Activated CD4-positive, alpha-beta T cell treated with anti-CD3 and anti-CD28 coated beads, Interleukin-2, amount 50 U/mL, for 16 hours (primary cell): ENCODE measurements around the gene CHD1.

Source experiments
- DNase-seq: peaks from one replicate; pipeline ENCODE4 v3.0.0-alpha.2; 2020

The CHD1 gene

GRCh38 chr5:98891591-98891990, 37.2 kb downstream of the CHD1 start:
- DNase-seq, result no peak

- no peak for DNase-seq
Measured at GRCh38 chr5:98880598-98880997, 48.2 kb downstream of the CHD1 start.

DNA sequence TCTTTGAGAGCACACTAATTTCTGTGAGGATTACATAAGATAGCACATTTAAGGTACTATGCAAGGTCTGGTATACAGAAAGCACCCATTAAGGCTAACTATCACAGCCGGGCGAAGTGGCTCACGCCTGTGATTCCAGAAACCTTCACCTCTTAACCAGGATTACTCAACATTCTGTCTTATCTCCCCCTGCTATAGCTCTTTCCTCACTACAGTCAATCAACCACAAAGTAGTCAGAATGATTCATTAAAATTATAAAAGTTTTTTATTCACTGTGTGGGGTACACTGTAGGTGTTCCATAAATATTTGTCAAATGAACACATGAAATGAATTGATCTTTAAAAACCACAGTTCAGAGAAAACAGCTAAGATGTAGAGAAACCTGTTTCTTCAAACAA, 48.7 kb downstream of the CHD1 start:
- peak; percentile 9 for DNase-seq

- no peak for DNase-seq
Measured at GRCh38 chr5:98877600-98877999, 51.2 kb downstream of the CHD1 start.

- DNase-seq, result no peak
Measured at GRCh38 chr5:98872674-98873073, 56.1 kb downstream of the CHD1 start.

- no peak for DNase-seq
Measured at GRCh38 chr5:98865690-98866089, 63.1 kb downstream of the CHD1 start.

- DNase-seq, result no peak
Measured at GRCh38 chr5:98847054-98847453, 81.8 kb downstream of the CHD1 start.

DNA sequence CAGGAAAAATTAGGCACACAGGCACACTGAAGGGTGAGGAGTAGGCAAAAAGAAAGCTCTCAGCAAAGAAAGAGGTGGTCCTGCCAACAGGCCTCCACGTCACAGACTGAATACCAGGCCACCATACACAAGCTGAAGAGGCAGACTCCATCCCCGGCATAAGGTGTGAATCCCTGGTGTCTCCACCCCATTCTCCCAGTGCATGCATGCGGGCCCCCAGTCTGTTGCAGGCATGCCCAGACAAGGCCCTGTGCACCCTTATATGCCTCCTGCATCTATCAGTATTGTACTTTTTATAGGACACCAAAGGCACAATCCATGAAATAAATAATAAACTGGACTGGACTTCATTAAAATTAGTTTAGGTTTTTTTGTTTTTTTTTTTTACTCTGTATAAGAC, 82.3 kb downstream of the CHD1 start:
- DNase-seq, result no peak

GRCh38 chr5:98845878-98846277, 82.9 kb downstream of the CHD1 start:
- DNase-seq, result no peak

DNA sequence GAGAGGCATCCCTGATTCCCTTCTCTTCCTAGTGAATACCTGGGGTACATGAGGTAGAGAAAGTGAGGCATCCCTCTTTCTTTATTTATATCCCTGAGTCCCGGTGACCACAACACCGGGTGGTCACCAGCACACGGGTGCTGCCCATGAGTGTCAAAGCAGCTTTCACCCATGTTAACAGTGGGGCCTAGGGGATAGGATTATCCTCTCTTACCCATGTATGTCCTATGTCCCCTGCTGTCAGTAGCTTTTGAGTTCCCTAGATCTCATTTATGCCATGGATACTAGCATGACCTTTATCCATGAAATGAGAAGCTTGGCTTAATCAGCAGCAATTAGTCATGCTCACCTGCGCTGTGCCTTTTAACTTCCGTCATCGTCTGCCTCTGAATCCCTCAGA, 83.9 kb downstream of the CHD1 start:
- no peak for DNase-seq

- no peak for DNase-seq
Measured at GRCh38 chr5:98843481-98843880, 85.3 kb downstream of the CHD1 start.

DNA sequence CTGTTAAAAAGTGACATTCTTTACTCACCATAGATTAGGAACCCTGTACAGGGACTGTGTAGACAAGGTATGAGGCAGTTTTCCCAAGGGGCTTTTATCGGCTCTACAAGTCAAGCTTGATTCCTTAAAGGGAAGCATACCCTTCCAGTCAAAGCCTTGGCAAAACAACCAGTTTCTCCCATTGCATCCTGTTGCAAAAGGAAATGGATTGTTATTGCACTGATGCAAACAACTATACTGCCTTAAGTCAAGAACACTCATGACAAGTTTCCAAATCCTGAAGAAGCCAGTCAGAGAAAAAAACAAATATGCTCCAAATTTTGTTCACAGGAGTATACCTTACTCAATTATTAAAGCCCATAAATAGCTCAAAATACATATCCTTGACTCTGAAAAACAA, 87.9 kb downstream of the CHD1 start:
- DNase-seq, result no peak

DNA sequence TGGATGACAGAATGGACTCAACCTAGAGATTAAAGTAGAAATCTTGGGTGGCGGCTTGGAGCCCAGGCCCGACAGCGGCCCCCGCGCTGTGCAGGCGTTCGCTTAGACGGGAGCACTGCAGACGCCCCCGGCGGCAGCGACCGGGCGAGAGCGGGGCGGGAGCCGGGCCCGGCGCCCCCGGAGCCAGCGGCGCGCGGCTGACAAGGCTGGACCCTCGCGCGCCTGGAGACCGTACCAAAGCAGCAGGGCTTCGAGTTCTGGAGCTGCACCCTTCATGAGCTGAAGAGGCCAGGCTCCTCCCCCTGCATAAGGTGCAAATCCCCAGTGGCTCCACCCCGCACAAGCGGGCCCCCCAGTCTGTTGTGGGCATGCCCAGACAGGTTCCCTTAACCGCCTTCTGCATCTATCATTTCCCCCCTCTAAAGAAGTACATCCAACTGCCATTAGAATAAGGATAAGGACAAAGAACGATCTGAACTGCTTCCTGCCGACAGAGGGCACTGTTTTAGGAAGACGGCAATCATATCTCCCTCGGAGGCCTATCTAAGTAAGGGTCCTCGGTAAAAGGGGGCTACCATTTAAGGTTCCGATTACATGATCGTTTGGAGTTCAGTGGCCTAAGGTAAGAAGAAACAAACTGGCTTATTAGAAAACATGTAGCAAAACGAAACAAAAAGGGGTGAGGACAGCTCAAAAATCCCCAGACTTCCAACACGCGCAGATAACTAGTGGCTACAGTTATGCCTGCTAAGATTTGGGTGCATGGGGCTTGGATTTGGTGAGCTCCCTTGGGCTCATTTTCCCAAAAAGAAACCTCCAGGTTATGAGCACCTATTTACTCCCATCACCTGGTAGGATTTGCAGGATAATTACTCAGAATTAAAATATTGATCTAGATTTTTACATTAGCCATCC, 89.1 kb downstream of the CHD1 start:
- peak; percentile 3 for DNase-seq

DNA sequence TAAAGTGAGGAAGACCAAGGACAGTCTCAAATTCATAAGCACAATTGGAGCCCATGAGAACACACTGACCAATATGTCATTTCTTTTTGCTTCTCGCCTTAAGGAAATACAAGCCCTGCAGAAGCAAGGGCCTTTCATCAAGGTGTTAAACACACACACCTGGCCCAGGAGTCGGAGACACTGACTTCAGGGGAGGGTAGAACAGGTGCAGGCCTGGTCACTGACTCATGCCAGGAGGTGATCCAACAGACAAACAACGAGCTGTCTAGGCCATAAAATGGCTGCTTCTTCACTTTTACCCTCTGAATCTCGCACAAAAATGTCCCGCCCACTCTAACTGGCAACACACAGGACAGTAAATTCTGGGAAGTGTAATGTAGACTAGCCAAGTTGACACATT, 92.6 kb downstream of the CHD1 start:
- no peak for DNase-seq

DNA sequence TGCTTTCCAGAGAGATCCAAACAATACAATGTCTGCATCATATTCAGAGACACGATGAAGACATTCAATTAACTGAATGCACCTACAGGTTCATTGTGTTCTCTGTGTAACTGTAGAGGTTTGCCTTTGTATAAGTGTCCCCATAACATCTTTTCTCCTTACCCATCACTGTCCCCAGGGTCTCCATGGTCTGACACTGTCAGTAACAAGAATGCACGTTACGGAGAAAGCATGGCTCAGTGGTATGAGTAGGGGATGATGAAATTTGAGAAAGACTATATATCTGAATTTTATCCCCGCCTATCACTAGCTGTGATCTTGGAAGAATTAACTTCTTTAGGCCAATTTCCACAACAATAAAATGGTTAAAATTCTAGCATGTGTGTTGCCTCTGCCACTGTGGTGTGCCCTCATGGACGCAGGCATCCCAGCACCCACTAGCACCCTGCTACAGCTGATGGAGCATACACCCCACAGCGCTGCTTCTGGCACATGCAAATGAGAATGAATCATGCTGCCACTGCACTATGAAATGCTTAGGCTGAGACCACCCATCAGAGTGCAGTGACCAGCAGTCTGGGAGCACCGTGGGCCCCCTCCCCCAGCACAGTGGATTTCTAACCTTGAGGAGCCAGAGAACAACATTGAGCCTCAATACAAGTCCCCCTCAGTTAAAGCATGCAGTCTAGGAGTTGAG, 101.1 kb downstream of the CHD1 start:
- DNase-seq, result no peak

- DNase-seq, result peak; percentile 21
Measured at GRCh38 chr5:98827161-98827560, 101.6 kb downstream of the CHD1 start.

GRCh38 chr5:98825582-98826375, 103.0 kb downstream of the CHD1 start:
- no peak for DNase-seq

- DNase-seq, result no peak
Measured at GRCh38 chr5:98816582-98817222, 112.1 kb downstream of the CHD1 start.

DNA sequence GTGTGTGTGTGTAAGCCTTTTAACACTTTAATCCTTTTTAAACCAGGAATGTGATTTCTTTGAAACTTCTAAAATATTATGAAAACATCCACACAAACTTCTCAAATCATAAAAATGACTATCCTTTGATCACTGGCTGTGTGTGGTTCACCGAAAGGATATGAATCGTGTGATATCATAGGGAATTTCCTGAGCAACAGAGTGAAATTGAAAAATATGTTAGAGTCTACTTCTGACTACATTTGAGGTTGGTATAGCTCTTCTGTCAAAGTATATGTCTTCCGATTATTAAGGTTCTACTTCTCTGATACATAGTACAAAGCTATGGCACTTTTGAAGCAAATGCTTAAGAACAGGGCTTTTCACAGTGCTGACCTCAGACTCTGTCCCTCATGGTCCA, 115.1 kb downstream of the CHD1 start:
- DNase-seq, result peak; percentile 15

GRCh38 chr5:98810206-98810605, 118.6 kb downstream of the CHD1 start:
- no peak for DNase-seq

DNA sequence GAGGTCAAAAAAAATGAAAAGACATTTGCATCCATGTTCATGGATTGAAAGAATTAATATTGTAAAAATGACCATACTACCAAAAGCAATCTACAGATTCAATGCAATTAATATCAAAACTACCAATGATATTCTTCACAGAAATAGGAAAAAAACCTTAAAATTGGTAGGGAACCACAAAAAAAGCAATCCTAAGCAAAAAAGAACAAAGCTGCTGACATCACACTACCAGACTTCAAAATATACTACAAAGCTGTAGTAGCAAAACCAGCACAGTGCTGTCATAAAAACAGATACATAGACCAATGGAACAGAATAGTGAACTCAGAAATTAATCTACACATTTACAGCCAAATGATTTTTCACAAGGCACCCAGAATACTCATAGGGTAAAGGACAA, 121.0 kb downstream of the CHD1 start:
- DNase-seq, result no peak

DNA sequence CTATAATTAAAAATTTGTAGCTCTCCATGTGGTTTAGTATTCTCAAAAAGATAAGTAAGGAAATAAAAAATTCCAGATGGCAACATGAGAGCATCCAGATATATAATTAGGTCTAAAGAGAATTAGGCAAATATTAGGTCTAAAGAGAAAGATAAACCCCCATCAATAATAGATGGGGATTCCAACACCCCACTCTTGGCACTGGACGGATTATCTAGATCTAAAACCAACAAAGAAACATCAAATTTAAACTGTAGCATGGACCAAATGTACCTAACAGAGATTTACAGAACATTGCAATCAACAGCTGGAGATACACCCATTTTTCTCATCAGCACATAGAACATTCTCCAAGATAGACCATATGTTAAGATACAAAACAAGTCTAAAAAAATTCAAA, 123.7 kb downstream of the CHD1 start:
- DNase-seq, result no peak

GRCh38 chr5:98804066-98804465, 124.7 kb downstream of the CHD1 start:
- DNase-seq, result no peak
